Measurements from ENCODE around the gene MASTL.

The MASTL gene

DNA sequence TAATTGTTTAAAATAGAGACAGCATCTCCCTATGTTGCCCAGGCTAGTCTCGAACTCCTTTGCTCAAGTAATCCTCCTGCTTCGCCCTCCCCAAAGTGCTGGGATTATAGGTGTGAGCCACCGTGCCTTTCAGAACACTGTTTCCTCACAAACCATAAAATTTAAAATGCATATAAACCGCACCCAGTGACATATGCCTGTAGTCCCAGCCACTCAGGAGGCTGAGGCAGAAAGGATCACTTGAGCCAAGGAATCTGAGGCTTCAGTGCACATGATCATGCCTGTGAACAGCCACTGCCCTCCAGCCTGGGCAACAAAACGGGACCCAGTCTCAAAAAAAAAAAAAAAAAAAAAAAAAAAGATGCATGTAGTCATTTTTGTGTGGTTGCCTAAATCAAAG, 48.7 kb downstream of the MASTL start:
- no peaks in the 10 kb centered on the region; the same call in 1 of the 2 replicates for H3K36me3 ChIP-seq (replicated peaks; ENCODE audit: insufficient read depth, low read length)
- TF ChIP-seq EZH2phosphoT487 (IDR thresholded peaks at IDR 0.05; ENCODE audit: low read length) (no peak), EZH2 (optimal IDR thresholded peaks at IDR 0.05; ENCODE audit: low read depth, low read length) (no peak)
- TF ChIP-seq, protein P1, sequence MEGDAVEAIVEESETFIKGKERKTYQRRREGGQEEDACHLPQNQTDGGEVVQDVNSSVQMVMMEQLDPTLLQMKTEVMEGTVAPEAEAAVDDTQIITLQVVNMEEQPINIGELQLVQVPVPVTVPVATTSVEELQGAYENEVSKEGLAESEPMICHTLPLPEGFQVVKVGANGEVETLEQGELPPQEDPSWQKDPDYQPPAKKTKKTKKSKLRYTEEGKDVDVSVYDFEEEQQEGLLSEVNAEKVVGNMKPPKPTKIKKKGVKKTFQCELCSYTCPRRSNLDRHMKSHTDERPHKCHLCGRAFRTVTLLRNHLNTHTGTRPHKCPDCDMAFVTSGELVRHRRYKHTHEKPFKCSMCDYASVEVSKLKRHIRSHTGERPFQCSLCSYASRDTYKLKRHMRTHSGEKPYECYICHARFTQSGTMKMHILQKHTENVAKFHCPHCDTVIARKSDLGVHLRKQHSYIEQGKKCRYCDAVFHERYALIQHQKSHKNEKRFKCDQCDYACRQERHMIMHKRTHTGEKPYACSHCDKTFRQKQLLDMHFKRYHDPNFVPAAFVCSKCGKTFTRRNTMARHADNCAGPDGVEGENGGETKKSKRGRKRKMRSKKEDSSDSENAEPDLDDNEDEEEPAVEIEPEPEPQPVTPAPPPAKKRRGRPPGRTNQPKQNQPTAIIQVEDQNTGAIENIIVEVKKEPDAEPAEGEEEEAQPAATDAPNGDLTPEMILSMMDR (IDR thresholded peaks at IDR 0.05; ENCODE audit: low read length) = no peak
- no peaks in the 10 kb centered on the region for H3K27me3 ChIP-seq (replicated peaks; ENCODE audit: insufficient read depth, low read length)

DNA sequence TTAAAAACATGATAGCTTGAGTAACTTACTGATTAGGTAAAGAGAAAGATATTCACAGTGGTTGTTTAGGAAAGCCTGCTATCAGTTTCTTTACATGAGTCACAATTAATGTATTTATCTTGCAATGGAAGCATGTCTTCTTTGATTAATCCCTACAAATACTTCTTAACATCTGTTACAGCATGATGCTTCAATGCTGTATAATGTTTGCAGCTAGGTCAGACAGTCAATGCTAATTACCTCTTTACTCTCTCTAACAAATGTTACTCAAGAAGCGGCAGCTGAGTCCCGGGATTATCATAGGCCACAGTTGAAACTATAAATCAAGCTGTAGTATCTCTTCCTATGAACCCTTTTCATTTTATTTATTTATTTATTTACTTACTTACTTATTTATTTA, 52.2 kb downstream of the MASTL start:
- Histone ChIP-seq H3K9me2 (replicated peaks; ENCODE audit: insufficient read depth, low read length) (no peaks in the 10 kb centered on the region), H3K4me2 (ENCODE audit: low read depth, low read length) (no peak overlapping the region), H3K4me1 (ENCODE audit: low read length) (no peaks in the 10 kb centered on the region), H3K9me3 (replicated peaks; ENCODE audit: insufficient read depth, low read length) (no peaks in the 10 kb centered on the region), H3K4me3 (ENCODE audit: low read length) (no peak overlapping the region), H3K27ac (ENCODE audit: low read length) (no peak overlapping the region), H2AFZ (ENCODE audit: low read length) (no peak overlapping the region), H3K36me3 (replicated peaks; ENCODE audit: insufficient read depth, low read length) (peaks cover 4% of the 10 kb centered on the region; the same call in 1 of the 2 replicates), H3K79me2 (ENCODE audit: low read length) (no peaks in the 10 kb centered on the region), H3K9ac (ENCODE audit: low read length) (no peak overlapping the region), H3F3A (ENCODE audit: insufficient read depth, low read length) (no peaks in the 10 kb centered on the region), H3K27me3 (replicated peaks; ENCODE audit: insufficient read depth, low read length) (no peaks in the 10 kb centered on the region), H4K20me1 (ENCODE audit: insufficient read depth, low read length) (no peaks in the 10 kb centered on the region)
- TF ChIP-seq EZH2 (optimal IDR thresholded peaks at IDR 0.05; ENCODE audit: low read depth, low read length) (no peak), EZH2phosphoT487 (IDR thresholded peaks at IDR 0.05; ENCODE audit: low read length) (no peak)
- TF ChIP-seq, protein P1 (IDR thresholded peaks at IDR 0.05; ENCODE audit: low read length) = no peak
- DNase-seq = no peak

More for the DNA sequence above, 48.7 kb downstream of the MASTL start:
- H3K4me2 ChIP-seq (ENCODE audit: low read depth, low read length) = no peak overlapping the region
- no peaks in the 10 kb centered on the region for H3K9me2 ChIP-seq (replicated peaks; ENCODE audit: insufficient read depth, low read length)
- H3K9ac ChIP-seq (ENCODE audit: low read length) = no peak overlapping the region
- no peaks in the 10 kb centered on the region for H3K79me2 ChIP-seq (ENCODE audit: low read length)
- no peak overlapping the region for H3K4me3 ChIP-seq (ENCODE audit: low read length)
- H3F3A ChIP-seq (ENCODE audit: insufficient read depth, low read length) = no peaks in the 10 kb centered on the region
- H3K9me3 ChIP-seq (replicated peaks; ENCODE audit: insufficient read depth, low read length) = no peaks in the 10 kb centered on the region
- no peaks in the 10 kb centered on the region for H3K4me1 ChIP-seq (ENCODE audit: low read length)
- no peak overlapping the region for H3K27ac ChIP-seq (ENCODE audit: low read length)
- no peak overlapping the region for H2AFZ ChIP-seq (ENCODE audit: low read length)
- H4K20me1 ChIP-seq (ENCODE audit: insufficient read depth, low read length) = no peaks in the 10 kb centered on the region
- DNase-seq = no peak

DNA sequence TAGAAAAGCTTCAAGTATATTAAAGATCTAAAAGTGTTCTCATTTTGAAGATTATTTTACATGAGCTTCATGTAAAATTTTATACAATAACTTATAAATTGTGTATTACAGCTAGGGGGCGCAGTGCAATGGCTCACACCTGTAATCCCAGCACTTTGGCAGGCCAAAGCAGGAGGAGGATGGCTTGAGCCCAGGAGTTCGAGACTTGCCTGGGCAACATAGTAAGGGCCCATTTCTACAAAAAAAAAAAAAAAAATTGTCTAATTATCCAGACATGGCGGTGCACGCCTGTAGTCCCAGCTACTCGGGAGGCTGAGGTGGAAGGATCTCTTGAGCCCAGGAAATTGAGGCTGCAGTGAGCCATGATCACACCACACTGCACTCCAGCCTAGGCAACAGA, 68.8 kb downstream of the MASTL start:
- TF ChIP-seq, protein P1 (IDR thresholded peaks at IDR 0.05; ENCODE audit: low read length) = peak; percentile 50
- no peak for TF ChIP-seq EZH2 (optimal IDR thresholded peaks at IDR 0.05; ENCODE audit: low read depth, low read length)
- no peak for TF ChIP-seq EZH2phosphoT487 (IDR thresholded peaks at IDR 0.05; ENCODE audit: low read length)
- H3K4me1 ChIP-seq (ENCODE audit: low read length) = no peaks in the 10 kb centered on the region
- H2AFZ ChIP-seq (ENCODE audit: low read length) = no peak overlapping the region
- no peaks in the 10 kb centered on the region for H3K9me3 ChIP-seq (replicated peaks; ENCODE audit: insufficient read depth, low read length)
- H3K36me3 ChIP-seq (replicated peaks; ENCODE audit: insufficient read depth, low read length) = 0 out of 2 replicates have a peak, but pooled peaks cover 8% of the 10 kb centered on the region
- no peaks in the 10 kb centered on the region for H3K27me3 ChIP-seq (replicated peaks; ENCODE audit: insufficient read depth, low read length)
- H3K4me2 ChIP-seq (ENCODE audit: low read depth, low read length) = no peak overlapping the region
- no peak overlapping the region for H3K27ac ChIP-seq (ENCODE audit: low read length)
- DNase-seq = peak; percentile 61
- no peaks in the 10 kb centered on the region for H3F3A ChIP-seq (ENCODE audit: insufficient read depth, low read length)
- no peaks in the 10 kb centered on the region for H3K79me2 ChIP-seq (ENCODE audit: low read length)
- no peak overlapping the region for H3K4me3 ChIP-seq (ENCODE audit: low read length)
- no peaks in the 10 kb centered on the region for H3K9me2 ChIP-seq (replicated peaks; ENCODE audit: insufficient read depth, low read length)
- no peaks in the 10 kb centered on the region for H4K20me1 ChIP-seq (ENCODE audit: insufficient read depth, low read length)
- no peak overlapping the region for H3K9ac ChIP-seq (ENCODE audit: low read length)

Measured in MM.1S (cell line).